GM12892 (cell line): ENCODE measurements around the gene NSDHL.

Experiments used
- POLR2A ChIP-seq: IDR thresholded peaks from 2 replicates; pipeline ENCODE4 v1.6.1; 2011; ENCODE audit warnings: low read depth, low read length, control low read depth
- POLR2AphosphoS5 ChIP-seq: IDR thresholded peaks from 2 replicates; pipeline ENCODE4 v1.6.1; 2011; ENCODE audit warnings: low read depth, low read length, control low read depth

DNA sequence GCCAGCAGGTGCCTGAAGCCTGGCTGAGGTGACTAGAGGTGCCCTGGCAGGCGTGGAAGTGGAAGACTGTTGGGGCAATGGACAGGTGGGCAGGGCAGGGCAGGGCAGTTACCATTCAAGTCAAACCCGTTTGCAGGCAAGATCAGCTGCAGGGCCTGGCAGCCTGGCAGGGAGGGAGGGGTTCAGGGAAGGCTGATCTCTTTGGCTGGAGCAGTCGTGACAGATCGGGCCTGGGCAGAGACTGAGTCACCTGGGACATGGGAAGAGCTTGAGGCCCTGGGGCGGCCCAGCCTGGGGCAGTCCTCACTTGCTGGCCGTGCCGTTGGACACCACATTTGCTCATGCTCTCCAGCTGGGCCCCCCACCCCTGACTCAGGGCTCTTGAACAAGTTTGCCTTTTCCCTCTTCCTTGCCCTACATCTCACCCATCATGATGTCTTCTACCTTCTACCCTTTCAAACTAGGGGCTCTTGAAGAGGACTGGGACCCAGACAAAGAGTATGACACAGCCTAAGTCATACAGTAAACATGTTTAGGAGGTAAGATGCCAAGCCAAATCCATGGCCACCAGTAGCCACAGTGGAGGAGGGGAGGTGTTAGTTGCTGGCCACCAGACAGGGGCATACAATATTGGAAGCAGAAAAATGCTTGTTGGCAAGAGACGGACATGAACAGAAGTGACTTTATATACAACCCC lies 65.0 kb downstream of the NSDHL start:
- TF ChIP-seq POLR2A = no peak
- TF ChIP-seq POLR2AphosphoS5 = no peak
